Urothelium cell line (cell line): ENCODE measurements around the gene CD63.
A peak's percentile ranks its signal among the peaks of the same experiment; 100 is the strongest.

Experiments used
- DNase-seq: peaks from one replicate; pipeline ENCODE4 v3.0.0; 2011; ENCODE audit warnings: low spot score, mixed read lengths
- FAIRE-seq: peaks from 2 replicates; lab custom pipeline; 2011; peaks lifted over from hg19 to GRCh38; lab: Jason Lieb, UNC

Gene CD63

GRCh38 chr12:55723516-55724225 lies 5.1 kb downstream of the CD63 start:
- no peak for DNase-seq
- FAIRE-seq, result no peak

GRCh38 chr12:55722948-55723347 lies 5.9 kb downstream of the CD63 start:
- FAIRE-seq (no peak), DNase-seq (no peak)

GRCh38 chr12:55721601-55722213 lies 7.1 kb downstream of the CD63 start:
- FAIRE-seq (no peak), DNase-seq (no peak)

- FAIRE-seq (peak; percentile 89), DNase-seq (peak; percentile 76)
Measured at GRCh38 chr12:55720894-55721444, 7.8 kb downstream of the CD63 start.

DNA sequence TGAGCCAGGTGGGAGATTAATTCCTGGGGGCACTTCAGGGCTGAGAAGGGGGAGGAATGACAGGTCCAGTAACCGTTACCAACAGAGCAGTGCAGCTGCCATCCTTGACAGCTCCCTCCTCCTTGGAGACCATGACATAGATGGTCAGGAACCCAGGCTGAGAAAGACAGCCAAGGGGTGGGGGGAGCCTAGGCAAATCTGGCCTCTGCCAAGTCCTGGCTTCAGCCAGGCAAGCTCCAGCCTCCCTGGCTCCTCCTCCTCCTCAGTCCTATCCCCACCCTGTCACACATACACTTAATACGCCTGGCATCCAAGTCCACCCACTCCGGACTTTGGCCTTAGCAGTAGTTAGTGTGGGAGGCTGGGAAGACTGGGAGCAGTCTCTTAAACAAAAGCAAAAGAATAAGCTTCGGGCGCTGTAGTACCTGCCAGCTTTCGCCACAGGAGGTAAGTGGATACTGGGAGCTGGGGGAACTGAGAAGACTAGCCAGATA lies 8.7 kb downstream of the CD63 start, which contains the start of gene RDH5:
Gene RDH5, plus strand, starts transcription at position 323 of the 494 bp plus-strand sequence. CDS start 792 bp downstream, outside the sequence.
- FAIRE-seq, result no peak
- no peak for DNase-seq

- DNase-seq (no peak), FAIRE-seq (no peak)
Measured at GRCh38 chr12:55719371-55719770, 9.4 kb downstream of the CD63 start.

GRCh38 chr12:55718624-55719275 lies 10.1 kb downstream of the CD63 start:
- FAIRE-seq (no peak), DNase-seq (no peak)

DNA sequence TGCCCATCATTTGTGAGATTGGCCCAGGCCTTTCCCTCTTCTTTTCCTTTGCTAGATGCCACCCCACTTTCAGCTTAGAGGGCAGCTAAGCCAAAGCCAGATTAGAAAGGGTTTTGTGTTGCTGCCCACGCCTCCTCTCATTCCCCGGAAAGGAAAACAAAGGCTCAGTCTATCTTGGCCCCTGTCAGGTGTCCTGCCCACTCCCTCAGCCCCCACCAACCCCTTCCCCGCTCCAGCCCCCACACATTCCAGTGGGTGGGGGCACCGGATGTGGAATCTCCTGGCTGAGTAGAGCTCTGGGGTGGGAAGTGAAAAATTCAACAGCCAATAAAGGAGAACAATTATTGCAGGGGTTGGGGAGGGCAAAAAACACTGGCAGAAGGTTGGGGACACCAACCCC lies 10.8 kb downstream of the CD63 start:
- FAIRE-seq, result no peak
- no peak for DNase-seq

- no peak for FAIRE-seq
- no peak for DNase-seq
Measured at GRCh38 chr12:55717011-55718007, 11.5 kb downstream of the CD63 start.

- no peak for FAIRE-seq
- no peak for DNase-seq
Measured at GRCh38 chr12:55716582-55716957, 12.2 kb downstream of the CD63 start.

- FAIRE-seq, result no peak
- DNase-seq, result peak; percentile 94
Measured at GRCh38 chr12:55715833-55716581, 12.8 kb downstream of the CD63 start, which contains the start of gene BLOC1S1. Gene BLOC1S1 (plus strand): TSS chr12:55716046. CDS start chr12:55716052, 6 bp downstream.

- no peak for FAIRE-seq
- DNase-seq, result no peak
Measured at GRCh38 chr12:55715169-55715764, 13.5 kb downstream of the CD63 start.

- FAIRE-seq, result no peak
- DNase-seq, result no peak
Measured at GRCh38 chr12:55713721-55714120, 15.1 kb downstream of the CD63 start.

DNA sequence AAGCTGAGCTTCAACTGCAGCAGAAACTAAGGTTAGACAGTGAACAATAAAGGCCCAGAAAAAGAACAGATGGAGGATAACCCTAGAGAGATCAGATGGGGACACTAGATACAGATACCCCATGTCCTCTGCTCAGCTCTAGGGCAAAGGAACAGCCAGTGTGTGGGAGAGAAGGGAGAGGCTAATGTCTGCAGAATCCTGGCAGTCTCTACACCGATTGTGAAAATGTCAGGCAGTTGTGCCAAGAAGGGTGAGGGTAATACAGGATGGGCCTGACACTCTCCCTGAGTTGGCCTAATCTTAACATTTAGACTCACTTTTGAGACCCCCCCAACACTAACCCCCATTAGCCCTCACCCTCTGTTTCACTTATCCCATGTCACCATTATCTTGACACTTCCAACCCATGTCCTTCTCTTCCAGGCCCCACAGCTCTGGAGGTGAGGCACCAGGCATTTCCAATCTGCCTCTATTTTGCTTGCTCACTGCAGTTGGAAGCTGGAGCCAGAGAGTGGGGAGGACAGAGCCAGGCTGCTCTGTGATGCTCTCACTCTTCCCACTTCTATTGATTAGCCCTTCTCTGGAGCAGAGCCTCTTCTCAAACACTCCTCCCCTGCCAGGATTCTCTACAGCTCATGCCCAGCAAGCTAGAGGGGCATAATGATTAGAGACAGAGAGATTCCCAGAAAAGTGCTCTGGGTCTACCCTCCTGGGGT lies 16.0 kb downstream of the CD63 start:
- DNase-seq (no peak), FAIRE-seq (no peak)

DNA sequence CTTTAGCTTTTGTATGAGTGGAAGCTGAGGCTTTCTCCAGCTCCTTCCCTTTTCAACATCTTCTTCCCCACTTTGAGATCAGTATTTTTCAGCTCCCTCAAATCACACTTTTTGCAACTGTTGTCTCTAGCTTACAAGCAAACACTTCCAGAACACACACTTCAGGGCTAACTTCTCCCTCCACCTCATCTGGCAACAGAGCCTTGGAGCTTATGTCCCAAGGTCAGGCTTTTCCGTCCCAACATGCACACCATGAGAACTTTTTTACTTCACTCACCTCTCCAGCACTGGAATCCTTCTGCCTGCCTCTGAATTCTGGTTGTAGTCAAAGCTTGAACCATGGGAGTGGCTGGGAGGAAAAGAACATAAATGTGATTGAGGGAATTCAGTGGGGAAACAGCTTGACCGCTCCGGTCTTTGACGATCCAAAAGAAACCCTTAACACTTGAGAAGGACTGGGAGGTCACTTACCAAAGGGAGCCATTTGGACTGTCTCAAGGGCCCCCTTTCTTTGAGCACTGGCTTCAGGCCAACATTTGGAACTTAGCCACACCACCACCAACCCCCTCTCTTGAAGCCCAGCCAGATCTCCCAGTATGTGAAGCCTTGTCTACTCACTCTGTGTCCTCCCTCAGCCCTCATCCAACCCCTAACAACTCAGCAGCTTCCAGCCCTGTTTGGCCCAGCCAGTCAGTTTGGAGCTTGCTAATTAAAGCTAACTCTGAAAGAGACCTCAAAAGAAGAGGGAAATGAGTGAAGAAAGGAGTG lies 16.8 kb downstream of the CD63 start:
- DNase-seq, result no peak
- no peak for FAIRE-seq

GRCh38 chr12:55708695-55709233 lies 20.0 kb downstream of the CD63 start:
- FAIRE-seq (no peak), DNase-seq (no peak)
